ENCODE data around the gene DHCR24. TPM values are rescaled to one million over a fixed set of nuclear protein-coding genes. Genes with fewer than 3 reads are reported as not detected.

DHCR24 gene
- total RNA-seq, 1 donor from 2014 or later = 128 TPM

- peaks cover 2% of the 10 kb centered on the region for H3K27me3 ChIP-seq (ENCODE audit: control insufficient read depth, insufficient read depth, low read length)
- no peaks in the 10 kb centered on the region for H3K36me3 ChIP-seq (ENCODE audit: control insufficient read depth, insufficient read depth, low read length)
- H3K4me3 ChIP-seq (ENCODE audit: low read depth, low read length) = no peak overlapping the region
- no peak for DNase-seq (ENCODE audit: low read depth)
- no peak for TF ChIP-seq CTCF (IDR thresholded peaks at IDR 0.05; ENCODE audit: insufficient read depth, low read length, poor library complexity, severe bottlenecking)
Observed at GRCh38 chr1:54816130-54816529, 70.9 kb downstream of the DHCR24 start.

- no peak for TF ChIP-seq CTCF (IDR thresholded peaks at IDR 0.05; ENCODE audit: insufficient read depth, low read length, poor library complexity, severe bottlenecking)
- Histone ChIP-seq H3K36me3 (ENCODE audit: control insufficient read depth, insufficient read depth, low read length) (no peaks in the 10 kb centered on the region), H3K27me3 (ENCODE audit: control insufficient read depth, insufficient read depth, low read length) (peaks cover 2% of the 10 kb centered on the region), H3K4me3 (ENCODE audit: low read depth, low read length) (no peak overlapping the region)
- no peak for DNase-seq (ENCODE audit: low read depth)
Observed at GRCh38 chr1:54815086-54815876, 71.7 kb downstream of the DHCR24 start.

- Histone ChIP-seq H3K36me3 (ENCODE audit: control insufficient read depth, insufficient read depth, low read length) (no peaks in the 10 kb centered on the region), H3K27me3 (ENCODE audit: control insufficient read depth, insufficient read depth, low read length) (peaks cover 2% of the 10 kb centered on the region), H3K4me3 (ENCODE audit: low read depth, low read length) (no peak overlapping the region)
- TF ChIP-seq CTCF (IDR thresholded peaks at IDR 0.05; ENCODE audit: insufficient read depth, low read length, poor library complexity, severe bottlenecking) = no peak
- no peak for DNase-seq (ENCODE audit: low read depth)
Observed at GRCh38 chr1:54814571-54814970, 72.4 kb downstream of the DHCR24 start.

- TF ChIP-seq CTCF (IDR thresholded peaks at IDR 0.05; ENCODE audit: insufficient read depth, low read length, poor library complexity, severe bottlenecking) = no peak
- no peak overlapping the region for H3K4me3 ChIP-seq (ENCODE audit: low read depth, low read length)
- DNase-seq (ENCODE audit: low read depth) = no peak
- peaks cover 2% of the 10 kb centered on the region for H3K27me3 ChIP-seq (ENCODE audit: control insufficient read depth, insufficient read depth, low read length)
- no peaks in the 10 kb centered on the region for H3K36me3 ChIP-seq (ENCODE audit: control insufficient read depth, insufficient read depth, low read length)
Observed at GRCh38 chr1:54814126-54814498, 72.9 kb downstream of the DHCR24 start.

- Histone ChIP-seq H3K4me3 (ENCODE audit: low read depth, low read length) (no peak overlapping the region), H3K36me3 (ENCODE audit: control insufficient read depth, insufficient read depth, low read length) (no peaks in the 10 kb centered on the region), H3K27me3 (ENCODE audit: control insufficient read depth, insufficient read depth, low read length) (peaks cover 2% of the 10 kb centered on the region)
- TF ChIP-seq CTCF (IDR thresholded peaks at IDR 0.05; ENCODE audit: insufficient read depth, low read length, poor library complexity, severe bottlenecking) = no peak
- no peak for DNase-seq (ENCODE audit: low read depth)
Observed at GRCh38 chr1:54813485-54814125, 73.4 kb downstream of the DHCR24 start.
